A204.1 (cell line): ENCODE results near the gene DGKG.
A peak's percentile ranks its signal among the peaks of the same experiment; 100 is the strongest.

Experiments
- FAIRE-seq: peaks from 2 replicates; lab custom pipeline; 2012; peaks lifted over from hg19 to GRCh38; lab: Jason Lieb, UNC

The DGKG gene

GRCh38 chr3:186107215-186108105 is 254.6 kb downstream of the DGKG start:
- FAIRE-seq, result no peak

- FAIRE-seq, result no peak
These were observed 256.5 kb downstream of the DGKG start for GRCh38 chr3:186105543-186105942.

- no peak for FAIRE-seq
These were observed 259.3 kb downstream of the DGKG start for GRCh38 chr3:186102687-186103086.

- FAIRE-seq, result no peak
These were observed 261.6 kb downstream of the DGKG start for GRCh38 chr3:186100398-186100797.

- no peak for FAIRE-seq
These were observed 262.9 kb downstream of the DGKG start for GRCh38 chr3:186099178-186099577.

GRCh38 chr3:186098740-186099139 is 263.3 kb downstream of the DGKG start:
- no peak for FAIRE-seq

GRCh38 chr3:186097663-186098451 is 264.2 kb downstream of the DGKG start:
- FAIRE-seq, result peak; percentile 86

- no peak for FAIRE-seq
These were observed 264.7 kb downstream of the DGKG start for GRCh38 chr3:186097317-186097662.
